Measurements from ENCODE around the gene MTPN.

Gene MTPN

DNA sequence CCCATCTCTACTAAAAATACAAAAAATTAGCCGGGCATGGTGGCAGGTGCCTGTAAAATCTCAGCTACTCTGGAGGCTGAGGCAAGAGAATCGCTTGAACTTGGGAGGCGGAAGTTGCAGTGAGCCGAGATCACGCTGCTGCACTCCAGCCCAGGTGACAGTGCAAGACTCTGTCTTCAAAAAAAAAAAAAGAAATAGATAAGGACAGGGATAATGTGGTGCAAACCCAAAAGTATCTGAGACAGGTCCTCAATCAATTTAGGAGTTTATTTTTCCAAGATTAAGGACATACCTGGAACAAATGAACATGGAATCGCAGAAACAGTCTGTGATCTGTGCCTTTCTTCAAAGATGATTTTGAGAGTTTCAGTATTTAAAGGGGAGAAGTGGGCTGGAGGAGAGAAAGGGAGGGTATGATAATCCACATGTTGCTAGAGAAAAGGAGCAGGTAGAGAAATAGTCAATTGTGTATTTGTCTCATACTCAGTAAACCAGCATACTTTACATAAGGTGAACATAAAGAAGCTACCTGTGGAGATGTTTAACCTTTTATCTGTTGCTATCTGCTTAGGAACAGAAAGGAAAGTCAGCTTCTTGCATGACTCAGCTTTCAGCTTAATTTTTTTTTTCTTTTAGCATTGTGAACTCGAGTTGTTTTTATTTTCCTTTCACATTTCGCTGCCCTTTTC lies 4.9 kb upstream of the MTPN start:
- no peak for DNase-seq (ENCODE audit: low spot score)

DNA sequence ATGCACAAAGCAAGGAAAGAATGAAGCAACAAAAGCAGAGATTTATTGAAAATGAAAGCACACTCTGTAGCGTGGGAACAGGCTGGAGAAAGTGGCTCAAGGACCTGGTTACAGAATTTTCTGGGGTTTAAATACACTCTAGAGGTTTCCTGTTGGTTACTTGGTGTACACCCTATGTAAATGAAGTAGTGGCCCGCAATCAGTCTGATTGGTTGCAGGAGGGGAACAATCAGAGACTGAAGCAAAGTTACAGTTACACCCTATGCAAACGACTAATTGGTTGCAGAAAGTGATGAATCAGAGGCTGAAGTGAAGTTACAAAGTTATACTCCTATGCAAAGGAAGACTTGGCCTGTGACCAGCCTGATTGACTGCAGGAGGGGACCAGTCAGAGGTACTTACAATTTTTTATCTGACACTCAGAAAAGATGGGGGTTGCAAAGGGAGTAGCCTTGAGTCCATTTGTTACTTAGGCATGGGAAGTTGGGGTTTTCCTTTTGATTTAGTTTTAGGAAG lies 3.6 kb upstream of the MTPN start:
- DNase-seq (ENCODE audit: low spot score), result peak; percentile 86

- peak; percentile 40 for DNase-seq (ENCODE audit: low spot score)
Observed at GRCh38 chr7:135980012-135980551, 2.9 kb upstream of the MTPN start.

DNA sequence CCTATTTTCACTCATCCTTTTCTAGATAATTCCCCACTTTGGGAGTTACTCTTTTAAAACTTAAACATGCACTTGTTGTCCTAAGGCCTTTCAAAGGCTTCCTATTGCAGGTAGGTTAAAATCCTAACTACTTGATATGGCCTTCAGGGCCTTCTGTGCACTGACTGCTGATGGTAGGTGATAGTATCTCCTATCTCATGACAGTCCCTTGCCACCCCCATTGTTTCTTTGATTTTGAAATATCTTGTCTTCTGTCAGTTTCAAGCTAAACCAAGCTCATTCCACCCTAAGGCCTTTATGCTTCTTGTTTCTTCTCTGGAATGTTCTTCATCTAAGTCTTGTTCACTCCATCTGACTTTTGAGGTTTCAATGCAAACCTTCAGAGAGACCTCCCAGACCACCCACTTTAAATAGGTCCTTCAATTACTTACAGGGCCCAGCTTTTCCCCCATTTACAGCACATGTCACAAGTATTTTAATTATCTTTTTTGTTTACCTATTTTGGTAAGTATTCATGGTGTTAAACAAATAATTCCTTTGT lies 2.4 kb upstream of the MTPN start:
- DNase-seq (ENCODE audit: low spot score), result no peak

DNA sequence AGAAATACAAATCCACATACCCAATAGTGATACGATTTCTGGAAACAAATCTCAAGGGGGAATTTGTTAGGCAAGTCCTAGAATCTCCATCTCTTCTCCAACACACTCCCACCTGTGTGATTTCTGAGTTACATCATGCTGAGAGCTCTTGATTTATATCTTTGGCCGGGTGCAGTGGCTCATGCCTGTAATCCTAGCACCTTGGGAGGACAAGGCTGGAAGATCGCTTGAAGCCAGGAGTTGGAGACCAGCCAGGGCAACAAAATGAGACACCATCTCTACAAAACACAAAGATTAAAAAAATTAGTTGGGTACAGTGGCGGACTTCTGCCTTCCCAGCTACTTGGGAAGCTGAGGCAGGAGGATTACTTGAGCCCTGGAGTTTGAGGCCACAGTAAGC lies 1.5 kb upstream of the MTPN start:
- DNase-seq (ENCODE audit: low spot score), result no peak

DNA sequence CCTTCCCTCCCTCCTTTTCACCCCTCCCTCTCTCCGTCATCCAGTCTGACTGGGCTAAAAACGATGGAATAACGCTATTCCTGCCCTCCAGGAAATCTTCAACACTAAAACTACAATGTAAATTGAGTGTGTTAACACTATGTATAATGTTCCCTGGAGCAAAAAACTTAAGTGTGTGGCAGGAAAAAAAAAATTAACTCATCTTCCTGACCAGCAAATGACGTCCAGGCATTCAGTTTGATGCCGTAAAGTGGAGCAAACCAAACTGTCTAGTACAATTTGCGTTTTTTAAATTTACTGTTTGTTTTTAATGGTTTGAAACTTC lies 545 bp upstream of the MTPN start:
- DNase-seq (ENCODE audit: low spot score), result no peak

GRCh38 chr7:135976312-135977006 lies 700 bp downstream of the MTPN start:
- peak; percentile 25 for DNase-seq (ENCODE audit: low spot score)

DNA sequence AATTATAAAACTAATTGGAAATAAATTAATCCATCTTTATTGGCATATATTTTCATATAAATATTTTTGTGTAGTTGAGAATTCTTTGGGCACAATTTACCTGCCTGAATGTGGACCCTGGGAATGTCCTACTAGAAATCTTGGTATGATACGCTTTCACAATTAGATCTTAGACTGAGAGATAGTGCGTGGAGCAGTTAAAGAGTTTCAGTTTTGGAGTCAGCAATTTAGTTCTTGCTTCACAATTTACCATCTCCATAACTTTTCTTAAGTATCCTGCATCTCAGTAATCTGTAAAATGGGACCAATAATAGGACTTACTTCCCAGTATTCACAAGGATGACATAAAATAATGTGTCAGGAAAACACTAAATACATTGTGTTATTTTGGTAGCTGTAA lies 2.0 kb downstream of the MTPN start:
- no peak for DNase-seq (ENCODE audit: low spot score)

- DNase-seq (ENCODE audit: low spot score), result peak; percentile 13
Observed at GRCh38 chr7:135974667-135975066, 2.5 kb downstream of the MTPN start.

DNA sequence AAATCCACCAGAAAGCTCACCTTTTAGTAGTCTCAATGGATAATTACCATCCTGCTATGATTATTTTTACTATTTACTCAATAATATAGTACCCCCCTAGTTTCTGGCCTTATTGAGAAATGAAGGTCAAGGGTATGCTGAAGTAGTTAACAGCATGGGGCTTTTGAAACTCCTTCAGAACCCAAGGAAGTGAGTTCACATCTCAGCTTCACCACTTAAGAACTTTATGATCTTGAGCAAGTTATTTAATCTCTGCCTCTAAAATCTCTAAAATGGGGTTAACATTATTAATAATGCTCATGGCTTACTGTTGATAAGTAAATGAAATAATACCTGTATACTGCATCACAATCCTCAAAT lies 5.8 kb downstream of the MTPN start:
- no peak for DNase-seq (ENCODE audit: low spot score)

GRCh38 chr7:135970682-135971365 lies 6.3 kb downstream of the MTPN start:
- DNase-seq (ENCODE audit: low spot score), result no peak

DNA sequence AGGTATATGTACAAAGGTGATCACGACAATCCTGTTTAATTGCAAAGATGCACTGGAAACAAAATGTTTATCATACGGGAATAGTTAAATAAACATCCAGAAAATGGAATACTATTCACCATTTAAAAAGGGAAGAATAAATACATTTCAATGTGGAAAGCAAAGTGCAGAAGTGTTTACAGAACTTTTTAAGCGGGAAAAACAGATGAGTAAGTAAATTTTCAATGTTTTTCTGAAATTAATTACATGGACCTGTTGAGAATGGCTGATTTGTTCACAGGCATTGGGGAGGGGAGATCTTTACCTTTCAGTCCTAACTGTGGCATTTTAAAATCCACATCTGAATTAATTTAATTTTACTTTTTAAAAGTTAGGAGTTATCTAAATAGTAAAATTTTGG lies 7.1 kb downstream of the MTPN start:
- DNase-seq (ENCODE audit: low spot score), result no peak

DNA sequence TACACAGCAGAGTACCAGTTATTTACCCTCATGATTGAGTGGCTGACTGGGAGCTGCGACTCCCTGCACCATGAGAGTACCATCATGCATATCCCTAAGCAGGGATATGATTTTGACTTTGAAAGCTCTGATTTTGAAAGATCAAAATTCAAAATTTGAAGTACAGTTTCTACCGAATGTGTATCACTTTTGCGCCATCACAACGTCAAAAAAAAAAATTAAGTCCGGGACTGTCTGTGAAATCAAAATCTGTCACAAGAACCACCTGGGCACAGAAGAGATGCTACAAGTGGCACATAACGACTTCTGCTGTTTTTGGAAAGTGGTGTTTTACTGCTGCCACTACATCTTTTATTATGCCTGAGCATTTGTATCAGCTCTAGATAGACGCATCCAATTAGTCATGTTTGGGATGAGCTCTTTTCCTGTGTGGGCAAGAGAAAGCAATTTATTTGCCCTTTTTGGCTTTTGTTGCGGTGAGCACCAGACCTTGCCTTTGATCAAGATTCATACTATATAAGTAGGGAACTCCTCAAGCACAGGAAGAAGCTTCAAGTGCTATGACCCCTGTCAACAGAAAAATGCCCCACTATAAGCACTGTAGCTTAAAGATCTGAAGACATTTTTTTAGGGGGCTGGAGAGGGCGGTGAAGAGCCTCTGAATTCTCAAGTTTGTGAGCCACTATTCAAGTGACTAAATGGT lies 10.7 kb downstream of the MTPN start:
- DNase-seq (ENCODE audit: low spot score), result no peak

DNA sequence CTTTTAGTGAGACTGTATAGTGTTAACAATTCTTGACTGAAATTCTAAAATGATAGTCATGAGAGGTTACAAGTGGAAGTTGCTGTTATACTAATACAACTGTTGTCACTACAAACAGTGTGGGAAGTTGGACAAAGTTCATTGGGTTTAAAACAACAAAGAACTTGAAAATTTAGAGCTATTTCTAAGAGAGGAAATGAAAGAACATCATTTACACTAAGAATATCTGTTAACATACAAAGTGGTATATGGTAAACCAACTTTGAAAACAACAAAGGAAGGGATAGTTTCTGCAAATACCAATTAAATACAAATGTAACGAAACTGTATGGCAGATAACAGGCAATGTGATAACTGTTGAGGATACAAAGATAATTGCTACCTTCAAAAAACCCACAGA lies 11.6 kb downstream of the MTPN start:
- DNase-seq (ENCODE audit: low spot score), result no peak

- DNase-seq (ENCODE audit: low spot score), result no peak
Observed at GRCh38 chr7:135964791-135965190, 12.4 kb downstream of the MTPN start.

- DNase-seq (ENCODE audit: low spot score), result no peak
Observed at GRCh38 chr7:135964274-135964673, 12.9 kb downstream of the MTPN start.

DNA sequence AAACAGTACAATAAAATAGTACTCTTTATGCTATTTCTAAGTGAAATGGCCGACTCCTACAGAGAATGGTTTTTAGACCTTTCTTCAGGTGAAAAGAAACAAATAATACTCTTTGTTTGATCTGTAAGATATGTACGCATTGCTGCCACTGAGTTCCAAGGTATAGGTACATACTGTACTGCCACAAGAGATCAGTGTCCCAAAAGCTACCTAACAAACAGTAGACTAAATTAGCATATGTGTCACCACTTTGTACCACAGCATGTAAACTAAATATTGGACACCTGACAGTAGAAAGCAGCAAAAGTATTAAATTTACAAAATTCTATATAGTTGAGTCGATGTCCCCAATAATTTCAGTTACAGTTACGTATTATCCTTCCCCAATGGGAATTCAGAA lies 14.4 kb downstream of the MTPN start:
- no peak for DNase-seq (ENCODE audit: low spot score)

GRCh38 chr7:135960709-135961451 lies 16.3 kb downstream of the MTPN start:
- DNase-seq (ENCODE audit: low spot score), result no peak

DNA sequence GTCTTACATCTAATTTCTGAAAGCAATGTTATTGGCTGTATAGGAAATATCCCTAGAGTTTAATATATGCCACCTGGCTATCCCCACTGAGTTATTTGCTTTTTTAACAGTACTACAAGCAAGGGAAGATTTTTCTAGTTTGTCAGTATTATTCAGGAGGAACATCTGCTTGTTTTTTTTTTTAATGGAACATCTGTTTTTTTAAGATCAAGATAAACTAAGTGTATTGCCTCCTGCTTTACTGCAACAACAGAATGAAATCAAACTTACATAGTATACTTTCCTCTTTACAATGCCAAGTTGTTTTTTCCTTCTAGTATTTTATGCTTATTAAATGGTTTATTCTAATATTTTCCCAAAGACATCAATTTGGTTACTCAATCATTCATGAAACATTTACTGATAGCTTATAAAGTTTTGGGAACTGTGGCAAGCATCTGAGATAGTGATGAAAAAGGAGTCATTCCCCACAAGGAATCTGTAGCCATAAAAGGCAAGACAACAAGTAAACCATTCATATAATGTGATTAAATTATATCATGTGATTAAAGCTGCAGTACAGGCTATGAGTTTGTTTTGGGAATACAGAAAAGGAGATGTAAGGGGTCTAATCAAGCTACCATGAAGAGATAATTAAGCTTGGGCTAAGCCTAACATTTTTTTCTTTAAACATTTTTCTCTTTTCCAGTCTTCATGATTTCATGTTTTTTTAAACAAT lies 17.4 kb downstream of the MTPN start:
- no peak for DNase-seq (ENCODE audit: low spot score)

GRCh38 chr7:135958173-135958572 lies 19.0 kb downstream of the MTPN start:
- no peak for DNase-seq (ENCODE audit: low spot score)

- no peak for DNase-seq (ENCODE audit: low spot score)
Observed at GRCh38 chr7:135957627-135958026, 19.5 kb downstream of the MTPN start.

Data from activated CD4-positive, alpha-beta T cell treated with anti-CD3 and anti-CD28 coated beads, Interleukin-2, Interleukin-4, amounts not matched to agents 100 ng/mL and 50 ng/mL, durations not matched to agents 16 hours and 8 hours (primary cell).